ENCODE results near the gene MTX3. TPM values are rescaled to one million over a fixed set of nuclear protein-coding genes. Genes with fewer than 3 reads are reported as not detected.

MTX3 gene
- total RNA-seq, 1 donor from 2014 or later, result 21.8 TPM

DNA sequence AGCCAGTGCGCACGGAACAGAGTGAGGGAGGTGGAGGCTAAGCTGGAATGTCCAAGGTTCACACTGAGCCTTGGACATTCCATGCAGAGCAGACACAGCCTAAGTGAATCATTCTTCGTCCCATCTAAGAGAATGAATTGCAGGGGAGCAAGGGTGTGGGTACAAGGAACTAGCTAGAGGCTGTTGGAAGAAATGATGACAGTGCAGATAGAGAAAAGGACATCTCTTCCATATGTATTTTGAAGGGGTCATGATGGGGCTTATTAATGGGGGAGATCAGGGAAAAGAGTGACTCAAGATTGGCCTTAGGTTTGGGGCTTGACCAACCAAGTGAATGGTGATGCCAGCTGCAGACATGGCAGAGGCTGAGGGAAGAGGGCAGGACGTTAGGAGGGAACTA, 59.2 kb downstream of the MTX3 start:
- H3K9me3 Mint-ChIP-seq (ENCODE audit: unreplicated experiment), result no peaks in the 10 kb centered on the region
- H3K4me3 Mint-ChIP-seq (ENCODE audit: unreplicated experiment), result no peak overlapping the region
- H3K27me3 Mint-ChIP-seq (ENCODE audit: unreplicated experiment), result peaks cover 3% of the 10 kb centered on the region
- H3K27ac Mint-ChIP-seq (ENCODE audit: unreplicated experiment), result no peak overlapping the region
- DNase-seq, result no peak
- H3K4me1 Mint-ChIP-seq (ENCODE audit: low read depth, unreplicated experiment), result no peaks in the 10 kb centered on the region
- TF ChIP-seq CTCF (IDR thresholded peaks at IDR 0.05; ENCODE audit: partially characterized antibody, unreplicated experiment), result no peak
- no peaks in the 10 kb centered on the region for H3K36me3 Mint-ChIP-seq (ENCODE audit: unreplicated experiment)

DNA sequence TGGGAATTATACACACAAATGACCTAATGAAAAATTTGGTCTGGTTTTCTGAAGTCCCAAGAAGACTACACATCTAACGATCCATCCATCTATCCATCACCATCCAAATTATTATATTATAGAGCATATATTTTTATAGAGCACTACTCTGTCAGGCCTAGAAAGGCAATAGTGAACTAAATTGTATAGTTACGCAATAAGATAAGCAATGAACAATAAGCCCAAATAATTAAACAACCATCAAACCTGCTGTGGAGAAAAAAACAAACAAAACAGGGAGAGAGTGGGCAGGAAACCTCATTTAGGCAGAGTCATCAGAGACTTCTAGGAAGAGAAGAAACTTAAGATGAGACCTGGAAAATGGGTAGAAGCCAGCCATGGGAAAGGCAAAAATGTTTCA, 59.7 kb downstream of the MTX3 start:
- Mint-ChIP-seq H3K4me3 (ENCODE audit: unreplicated experiment) (no peak overlapping the region), H3K36me3 (ENCODE audit: unreplicated experiment) (no peaks in the 10 kb centered on the region), H3K27ac (ENCODE audit: unreplicated experiment) (no peak overlapping the region), H3K4me1 (ENCODE audit: low read depth, unreplicated experiment) (no peaks in the 10 kb centered on the region), H3K27me3 (ENCODE audit: unreplicated experiment) (peaks cover 3% of the 10 kb centered on the region), H3K9me3 (ENCODE audit: unreplicated experiment) (no peaks in the 10 kb centered on the region)
- DNase-seq, result no peak
- TF ChIP-seq CTCF (IDR thresholded peaks at IDR 0.05; ENCODE audit: partially characterized antibody, unreplicated experiment), result no peak

GRCh38 chr5:79929095-79929494, 62.0 kb downstream of the MTX3 start:
- no peaks in the 10 kb centered on the region for H3K9me3 Mint-ChIP-seq (ENCODE audit: unreplicated experiment)
- H3K27ac Mint-ChIP-seq (ENCODE audit: unreplicated experiment), result no peak overlapping the region
- no peak overlapping the region for H3K4me3 Mint-ChIP-seq (ENCODE audit: unreplicated experiment)
- no peak for DNase-seq
- H3K36me3 Mint-ChIP-seq (ENCODE audit: unreplicated experiment), result no peaks in the 10 kb centered on the region
- TF ChIP-seq CTCF (IDR thresholded peaks at IDR 0.05; ENCODE audit: partially characterized antibody, unreplicated experiment), result no peak
- peaks cover 3% of the 10 kb centered on the region for H3K27me3 Mint-ChIP-seq (ENCODE audit: unreplicated experiment)
- H3K4me1 Mint-ChIP-seq (ENCODE audit: low read depth, unreplicated experiment), result no peaks in the 10 kb centered on the region

Other genes with a start within 250 kb of the MTX3 start
- 41.1 TPM for gene THBS4, start 44.1 kb upstream of the MTX3 start, total RNA-seq (ENCODE audit: unreplicated experiment)